VCaP (cell line): ENCODE data around the gene COLEC12.

Experiments used
- H3K27ac ChIP-seq: fragments of 450-650 bp; 2 replicates; pipeline ENCODE4 v1.5.1; 2017
- TF ChIP-seq, protein P1 (sequence below): fragments of 450-650 bp; conservative IDR thresholded peaks from 2 replicates; pipeline ENCODE4 v1.5.1; 2017; ENCODE audit warnings: mild to moderate bottlenecking, moderate library complexity

COLEC12 gene

DNA sequence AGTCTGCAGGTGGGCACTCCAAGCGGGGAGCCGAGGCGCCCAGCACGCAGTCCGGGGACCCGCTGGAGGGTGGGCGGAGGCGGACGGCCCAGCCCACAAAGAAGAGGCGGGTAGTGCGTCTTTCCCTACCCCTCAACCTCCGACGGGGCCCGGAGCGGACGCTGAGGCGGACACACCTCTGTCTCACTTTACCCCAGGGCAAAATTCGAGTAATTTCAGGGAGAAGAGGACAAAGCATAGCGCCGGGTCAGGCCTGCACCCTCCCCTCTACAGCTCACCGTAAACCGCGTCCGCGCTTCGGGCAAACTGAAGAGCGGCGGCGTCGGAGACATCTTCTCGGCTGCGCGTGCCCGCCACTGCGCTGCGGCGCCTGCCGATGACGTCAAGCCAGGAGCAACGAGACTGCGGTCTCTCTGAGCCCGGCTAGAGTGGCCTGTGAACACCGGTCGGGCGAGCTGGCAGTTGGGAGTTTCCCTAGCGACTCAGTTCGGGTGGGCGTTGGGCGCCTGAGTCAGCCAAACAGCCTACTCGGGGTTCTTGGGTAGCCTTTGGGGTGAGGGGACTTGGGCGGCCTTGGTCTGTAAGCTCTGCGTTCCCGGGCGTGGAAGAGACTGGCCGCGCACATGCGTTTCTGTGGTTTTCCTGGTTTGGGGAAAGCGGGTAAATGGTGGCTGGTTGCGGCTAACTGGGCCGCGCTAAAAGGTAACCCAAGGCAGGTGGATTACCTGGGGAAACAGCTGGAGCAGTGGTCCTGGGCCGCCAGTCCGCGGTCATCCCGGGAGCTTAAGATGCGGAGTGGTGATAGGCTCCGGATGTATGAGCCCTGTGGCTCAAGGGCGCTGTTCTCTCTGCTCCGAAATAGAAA lies 232.6 kb downstream of the COLEC12 start, which contains the start of gene THOC1:
THOC1 (minus strand) TSS at position 360 of the 865 bp plus-strand sequence; CDS start at position 332, 28 bp downstream.
- H3K27ac ChIP-seq, result peak within 1 kb of the TSS; percentile 90
- TF ChIP-seq, protein P1, sequence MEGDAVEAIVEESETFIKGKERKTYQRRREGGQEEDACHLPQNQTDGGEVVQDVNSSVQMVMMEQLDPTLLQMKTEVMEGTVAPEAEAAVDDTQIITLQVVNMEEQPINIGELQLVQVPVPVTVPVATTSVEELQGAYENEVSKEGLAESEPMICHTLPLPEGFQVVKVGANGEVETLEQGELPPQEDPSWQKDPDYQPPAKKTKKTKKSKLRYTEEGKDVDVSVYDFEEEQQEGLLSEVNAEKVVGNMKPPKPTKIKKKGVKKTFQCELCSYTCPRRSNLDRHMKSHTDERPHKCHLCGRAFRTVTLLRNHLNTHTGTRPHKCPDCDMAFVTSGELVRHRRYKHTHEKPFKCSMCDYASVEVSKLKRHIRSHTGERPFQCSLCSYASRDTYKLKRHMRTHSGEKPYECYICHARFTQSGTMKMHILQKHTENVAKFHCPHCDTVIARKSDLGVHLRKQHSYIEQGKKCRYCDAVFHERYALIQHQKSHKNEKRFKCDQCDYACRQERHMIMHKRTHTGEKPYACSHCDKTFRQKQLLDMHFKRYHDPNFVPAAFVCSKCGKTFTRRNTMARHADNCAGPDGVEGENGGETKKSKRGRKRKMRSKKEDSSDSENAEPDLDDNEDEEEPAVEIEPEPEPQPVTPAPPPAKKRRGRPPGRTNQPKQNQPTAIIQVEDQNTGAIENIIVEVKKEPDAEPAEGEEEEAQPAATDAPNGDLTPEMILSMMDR, result no peak; the same call in 1 of the 2 replicates

DNA sequence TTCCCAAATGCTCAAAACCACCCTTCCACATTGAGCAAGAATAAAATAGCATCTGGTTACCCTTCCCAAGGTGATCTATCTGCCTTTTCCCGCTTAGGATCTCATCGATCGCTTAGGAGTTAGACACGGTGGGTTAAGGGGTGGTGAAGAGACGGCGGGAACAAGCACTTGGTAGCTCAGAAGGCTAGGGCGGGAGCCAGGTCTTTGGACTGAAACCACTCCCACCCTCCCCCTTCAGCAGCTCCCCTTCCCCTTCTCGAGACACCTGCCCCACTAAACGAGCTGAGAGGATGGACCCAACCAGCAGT lies 233.2 kb downstream of the COLEC12 start:
- TF ChIP-seq, protein P1, result no peak
- H3K27ac ChIP-seq, result peak overlapping the region; percentile 90
